Heart left ventricle (tissue), 16 donors: ENCODE data around the gene M6PR. TPM values are rescaled to one million over a fixed set of nuclear protein-coding genes. Genes with fewer than 3 reads are reported as not detected.
"Not testable (repeated sequence)": the region's sequence is repeated elsewhere in the genome, so short reads cannot be mapped to it uniquely, and the experiment has no call there.

ENCODE experiments used
- ATAC-seq, 4 donors: fragments of 200-7000 bp; cut with Tn5 transposase; one replicate each; pipeline ENCODE4 v1.9.1; 2020 to 2022; ENCODE audit warnings: moderate library complexity in 4 of 4, mild to moderate bottlenecking in 3 of 4, moderate number of reproducible peaks in 1 of 4
- DNase-seq, 5 donors: peaks; one replicate each; pipeline ENCODE4 v3.0.0-alpha.2; 2020
- H3K27ac ChIP-seq, 12 donors: fragments of 200-600 bp; sonication (generic) in 4 of 12; one replicate each; pipeline versions ENCODE4 v1.5.0 to v1.8.0; 2016 to 2022; ENCODE audit warnings: mild to moderate bottlenecking in 2 of 12
- H3K27me3 ChIP-seq, 9 donors: fragments of 200-600 bp; sonication (generic) in 2 of 9; one replicate each; pipeline versions ENCODE4 v1.5.1 to v1.8.0; 2016 to 2022; ENCODE audit warnings: mild to moderate bottlenecking in 3 of 9
- H3K36me3 ChIP-seq, 9 donors: fragments of 200-600 bp; sonication (generic) in 2 of 9; one replicate each; pipeline versions ENCODE4 v1.5.0 to v1.8.0; 2018 to 2022; ENCODE audit warnings: mild to moderate bottlenecking in 2 of 9
- H3K4me1 ChIP-seq, 12 donors: fragments of 200-600 bp; sonication (generic) in 4 of 12; one replicate each; pipeline versions ENCODE4 v1.5.0 to v1.8.0; 2016 to 2022; ENCODE audit warnings: mild to moderate bottlenecking in 3 of 12
- H3K4me3 ChIP-seq, 12 donors: fragments of 200-600 bp; sonication (generic) in 4 of 12; one replicate each; pipeline versions ENCODE4 v1.5.0 to v1.8.0; 2017 to 2022; ENCODE audit warnings: mild to moderate bottlenecking in 9 of 12, moderate library complexity in 4 of 12
- H3K9me3 ChIP-seq, 12 donors: fragments of 200-600 bp; sonication (generic) in 4 of 12; one replicate each; pipeline versions ENCODE4 v1.5.0 to v1.8.0; 2016 to 2022; ENCODE audit warnings: mild to moderate bottlenecking in 1 of 12
- POLR2A ChIP-seq, 2 donors: fragments of 450-650 bp; IDR thresholded peaks; one replicate each; pipeline ENCODE4 v1.6.1; 2017; ENCODE audit warnings: antibody characterized with exemption in 2 of 2, mild to moderate bottlenecking in 2 of 2, moderate library complexity in 2 of 2
- WGBS, 4 donors: extraction: QIAGEN DNeasy Blood & Tissue Kit in 2 of 4; methylation state at CpG; one replicate each; pipeline versions ENCODE4 v1.1.5 to v1.1.7; 2013 to 2018; 5-methylcytosine and 5-hydroxymethylcytosine counted together
- intact Hi-C, 10 donors: fragments of 100-400 bp; cut with DNase I; formaldehyde crosslinking; loops; one replicate each; pipeline versions ENCODE4 v1.11.1 to v1.14.2; 2022
- polyA plus RNA-seq, 2 donors: library from polyadenylated mRNA; stranded (reverse); fragments of 200-250 nt; gene quantifications; one replicate each; pipeline ENCODE4 v1.2.3, GENCODE V29; 2013
- total RNA-seq, 9 donors: library from RNA; depleted of rRNA in 2 of 9; stranded (reverse); fragments of >200 nt in 2 of 9; fragmentation: NEBNext Ultra II Directional in 3 of 9; extraction: Animal tissue kit (Norgen Biotek cat#: 25700) in 3 of 9; gene quantifications; one replicate each; pipeline versions ENCODE4 v1.1.0 to v1.2.4, GENCODE V29; 2016 to 2023
- TF ChIP-seq, protein P1 (sequence below), 12 donors: fragments of 200-600 bp; sonication (generic) in 4 of 12; IDR thresholded peaks; one replicate each; pipeline versions ENCODE4 v1.5.0 to v1.8.0; 2018 to 2022; ENCODE audit warnings: antibody characterized with exemption in 12 of 12, mild to moderate bottlenecking in 5 of 12
- donor health status: ischemic (EF 13 %, LVEDD 7.1; RV severe dilation, severe dysfunction).
- donor health status: healthy with polysubstance abuse.
- donor health status: DM: no; HTN: yes; CAD: no.
- donor health status: DM: no; HTN: no; CAD: no.
- donor health status: ischemic (EF 25% LVEDD 6.9; RV normal size, moderate dysfunction).
- donor health status: ischemic (EF 25% LVEDD 5.7; RV mildly dilated, moderate dysfunction).
- donor health status: healthy.
- donor health status: DM: yes; HTN: yes; CAD: no.
- donor health status: ischemic (EF 35%, LVEDD 5.7; RV mildly dilated, moderate dysfunction).
- donor health status: nonischemic (EF 11% LVEDD 7.7; RV severe dilation, severe dysfunction).
- donor health status: DM: yes; HTN: yes; CAD: no.
- donor health status: PGD.
- donor health status: ischemic (EF 29% LVEDD 5.4; RV normal size, mild dysfunction).
- donor health status: nonischemic (EF 23%, LVEDD 6.1; RV moderate dilation, normal function).

M6PR gene
- total and polyA plus RNA-seq, 11 donors = 58.7 to 150 (median 101) TPM

GRCh38 chr12:8914716-8915526, 34.5 kb downstream of the M6PR start:
- peaks cover 0 to 40% (median 19%) of the 10 kb centered on the region in 12 donors for H3K4me1 ChIP-seq
- WGBS, 4 donors = 0 to 2% (median 1%) methylated on average over 19 to 30 of the region's 35 CpGs
- ATAC-seq = peak; percentile 43 to 76 (median 72)
- H3K36me3 ChIP-seq = peaks cover 0 to 24% (median 16%) of the 10 kb centered on the region in 9 donors
- TF ChIP-seq, protein P1, sequence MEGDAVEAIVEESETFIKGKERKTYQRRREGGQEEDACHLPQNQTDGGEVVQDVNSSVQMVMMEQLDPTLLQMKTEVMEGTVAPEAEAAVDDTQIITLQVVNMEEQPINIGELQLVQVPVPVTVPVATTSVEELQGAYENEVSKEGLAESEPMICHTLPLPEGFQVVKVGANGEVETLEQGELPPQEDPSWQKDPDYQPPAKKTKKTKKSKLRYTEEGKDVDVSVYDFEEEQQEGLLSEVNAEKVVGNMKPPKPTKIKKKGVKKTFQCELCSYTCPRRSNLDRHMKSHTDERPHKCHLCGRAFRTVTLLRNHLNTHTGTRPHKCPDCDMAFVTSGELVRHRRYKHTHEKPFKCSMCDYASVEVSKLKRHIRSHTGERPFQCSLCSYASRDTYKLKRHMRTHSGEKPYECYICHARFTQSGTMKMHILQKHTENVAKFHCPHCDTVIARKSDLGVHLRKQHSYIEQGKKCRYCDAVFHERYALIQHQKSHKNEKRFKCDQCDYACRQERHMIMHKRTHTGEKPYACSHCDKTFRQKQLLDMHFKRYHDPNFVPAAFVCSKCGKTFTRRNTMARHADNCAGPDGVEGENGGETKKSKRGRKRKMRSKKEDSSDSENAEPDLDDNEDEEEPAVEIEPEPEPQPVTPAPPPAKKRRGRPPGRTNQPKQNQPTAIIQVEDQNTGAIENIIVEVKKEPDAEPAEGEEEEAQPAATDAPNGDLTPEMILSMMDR (IDR thresholded peaks at IDR 0.05) = no peak
- TF ChIP-seq POLR2A (IDR thresholded peaks at IDR 0.05) = no peak
- H3K9me3 ChIP-seq = no peaks in the 10 kb centered on the region
- no peaks in the 10 kb centered on the region for H3K27me3 ChIP-seq
- H3K4me3 ChIP-seq = peak overlapping the region; percentile 61 to 91 (median 74)
- intact Hi-C loops = loop anchor here in 3 of 10 donors (2.0 to 10.0 kb wide), 3 partner anchors 34 to 130 kb away; partner anchors contain the start of gene M6PR (in 1 of the 3)
- DNase-seq = peak; percentile 37 to 69 (median 52)
- H3K27ac ChIP-seq = peak overlapping the region; percentile 3 to 93 (median 86)

DNA sequence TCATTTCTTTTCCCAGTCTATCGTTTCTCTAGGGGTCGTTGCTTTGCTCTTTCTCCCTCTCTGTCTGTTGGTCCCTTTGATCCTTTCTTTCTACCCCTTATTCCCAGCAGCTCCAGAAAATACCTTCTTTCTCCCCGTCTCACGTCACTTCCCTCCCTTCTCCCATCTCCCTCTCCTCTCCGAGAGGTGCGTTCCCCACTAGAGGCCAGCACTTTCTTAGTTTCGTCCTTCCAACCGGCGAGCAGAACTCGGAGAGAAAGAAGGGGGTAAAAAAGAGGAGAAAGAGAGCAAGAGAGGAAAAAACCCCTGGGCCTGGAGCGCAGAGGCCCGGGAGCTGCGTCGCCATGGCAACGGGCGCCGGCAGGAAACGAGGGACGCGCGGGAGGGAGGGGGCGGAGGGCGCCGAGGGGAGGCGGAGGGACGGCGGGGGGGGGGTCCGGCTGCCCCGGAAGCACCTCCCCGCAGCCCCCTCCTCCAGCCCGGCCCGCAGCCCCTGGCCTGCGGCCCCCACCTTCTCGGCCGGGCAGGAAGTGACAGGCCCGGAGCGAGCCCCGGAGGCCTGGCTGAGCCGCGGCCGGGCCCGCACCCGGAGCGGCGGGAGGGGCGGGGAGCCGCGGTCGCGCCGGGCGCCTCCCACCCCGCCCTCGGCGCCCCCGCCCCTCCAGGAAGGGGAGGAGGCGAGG, 35.3 kb downstream of the M6PR start, which contains the start of gene PHC1:
Gene PHC1 (plus strand): TSS at position 477 of the 683 bp plus-strand sequence. CDS start 3,169 bp downstream, outside the sequence.
- TF ChIP-seq, protein P1 (IDR thresholded peaks at IDR 0.05) = peak; percentile 11 to 65 (median 30)
- H3K9me3 ChIP-seq, H3K27me3 ChIP-seq: not testable (repeated sequence)
- peak; percentile 59 to 83 (median 80) for ATAC-seq
- Histone ChIP-seq H3K4me3 (peak within 1 kb of the TSS; percentile 61 to 91 (median 74)), H3K4me1 (peaks cover 0 to 40% (median 19%) of the 10 kb centered on the region in 12 donors), H3K36me3 (peaks cover 0 to 17% (median 9%) of the 10 kb centered on the region in 9 donors), H3K27ac (peak within 1 kb of the TSS; percentile 45 to 93 (median 86))
- intact Hi-C loops = loop anchor here in 3 of 10 donors (2.0 to 10.0 kb wide), 3 partner anchors 35 to 131 kb away; partner anchors contain the start of gene M6PR (in 1 of the 3)
- 0% methylated on average over 27 to 32 of the region's 57 CpGs for WGBS, 4 donors
- DNase-seq = peak; percentile 87 to 92 (median 88)

DNA sequence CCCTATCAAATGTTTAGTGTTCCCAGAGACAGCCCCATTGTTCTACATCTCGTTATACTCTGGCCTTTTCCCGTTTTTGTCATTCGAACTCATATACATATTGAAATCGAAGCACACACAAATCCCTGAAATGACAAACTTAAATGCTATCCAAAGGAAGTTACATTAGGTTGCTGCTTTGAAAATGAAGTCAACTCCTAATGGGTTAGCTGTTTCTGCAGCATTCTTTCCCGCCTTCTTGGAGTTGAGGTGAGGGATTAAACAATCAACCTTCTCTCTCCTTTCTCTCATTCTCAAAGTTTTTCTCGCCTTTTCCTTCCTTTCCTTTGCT, 35.8 kb downstream of the M6PR start:
- TF ChIP-seq, protein P1 (IDR thresholded peaks at IDR 0.05) = no peak
- no peak for TF ChIP-seq POLR2A (IDR thresholded peaks at IDR 0.05)
- intact Hi-C loops = loop anchor here in 4 of 10 donors (2.0 to 10.0 kb wide), 3 partner anchors 35 to 131 kb away; partner anchors contain the start of gene M6PR (in 1 of the 4)
- no peak for ATAC-seq

More for the DNA sequence above, 35.8 kb downstream of the M6PR start:
- Histone ChIP-seq H3K27me3 (no peaks in the 10 kb centered on the region), H3K36me3 (peaks cover 0 to 12% (median 6%) of the 10 kb centered on the region in 9 donors), H3K27ac (peak overlapping the region; percentile 45 to 93 (median 86)), H3K4me3 (peak overlapping the region; percentile 35 to 91 (median 71)), H3K4me1 (peaks cover 0 to 40% (median 19%) of the 10 kb centered on the region in 12 donors), H3K9me3 (no peaks in the 10 kb centered on the region)
- no peak for DNase-seq
- 12 to 21% (median 18%) methylated on average over 6 of the region's 6 CpGs for WGBS, 4 donors
